HEK293 (cell line): ENCODE results near the gene NECAB2.
A peak's percentile ranks its signal among the peaks of the same experiment; 100 is the strongest.

Experiments used
- CTCF ChIA-PET: fragments of 350-600 bp; formaldehyde crosslinking; extraction: SDS; loops from one replicate; lab custom pipeline; 2021; ENCODE audit warnings: antibody characterized with exemption; lab: Yijun Ruan, JAX
- POLR2A ChIA-PET: fragments of 300-600 bp; formaldehyde crosslinking; extraction: SDS; loops from one replicate; lab custom pipeline; 2020; ENCODE audit warnings: antibody characterized with exemption, inconsistent platforms; lab: Yijun Ruan, JAX
- H3K27ac ChIP-seq: fragments of 200-500 bp; sonication (Bioruptor generic); 2 replicates; pipeline ENCODE4 v1.5.1; 2014; ENCODE audit warnings: low read depth, low read length, control low read depth, inconsistent platforms; ENCODE audit errors: extremely low read depth
- H3K36me3 ChIP-seq, 2 experiments: fragments of 200-500 bp in 1 of 2; sonication (Bioruptor generic) in 1 of 2; 1 replicate in 1 of 2; 2 replicates in 1 of 2; pipeline ENCODE4 v1.5.1; 2014 to 2017; ENCODE audit warnings: inconsistent platforms in 2 of 2, low read length in 2 of 2; ENCODE audit not compliant: control insufficient read depth in 2 of 2, insufficient read depth in 1 of 2
- H3K4me1 ChIP-seq: fragments of 200-500 bp; sonication (Bioruptor generic); 2 replicates; pipeline ENCODE4 v1.5.1; 2014; ENCODE audit warnings: mild to moderate bottlenecking, low read length, inconsistent platforms; ENCODE audit not compliant: control insufficient read depth, insufficient read depth
- H3K4me3 ChIP-seq: 2 replicates; pipeline ENCODE4 v1.5.1; 2011; ENCODE audit warnings: low read depth, mild to moderate bottlenecking, control low read depth, low read length, moderate library complexity
- H3K9me3 ChIP-seq: fragments of 200-500 bp; sonication (Bioruptor generic); 2 replicates; pipeline ENCODE4 v1.5.1; 2014; ENCODE audit warnings: low read depth, low read length, inconsistent platforms; ENCODE audit not compliant: control insufficient read depth, insufficient read depth
- IKZF3 ChIP-seq: fragments of 450-650 bp; IDR thresholded peaks from 2 replicates; pipeline ENCODE4 v1.5.0; 2018; ENCODE audit warnings: missing biosample characterization, mild to moderate bottlenecking, missing genetic modification characterization, moderate library complexity
- KLF1 ChIP-seq: fragments of 450-650 bp; formaldehyde crosslinking; IDR thresholded peaks from 2 replicates; pipeline ENCODE4 v1.5.1; 2016; ENCODE audit warnings: missing biosample characterization, missing genetic modification characterization
- MYNN ChIP-seq: fragments of 450-650 bp; formaldehyde crosslinking; IDR thresholded peaks from 2 replicates; pipeline ENCODE4 v1.5.1; 2016; ENCODE audit warnings: missing biosample characterization, missing genetic modification characterization, borderline replicate concordance
- SP2 ChIP-seq: fragments of 450-650 bp; formaldehyde crosslinking; IDR thresholded peaks from 2 replicates; pipeline ENCODE4 v1.5.1; 2016; ENCODE audit warnings: missing biosample characterization, missing genetic modification characterization
- ZNF138 ChIP-seq: fragments of 450-650 bp; formaldehyde crosslinking; IDR thresholded peaks from 2 replicates; pipeline ENCODE4 v1.5.1; 2016; ENCODE audit warnings: missing biosample characterization, missing genetic modification characterization, borderline replicate concordance
- ZNF2 ChIP-seq: fragments of 450-650 bp; formaldehyde crosslinking; IDR thresholded peaks from 2 replicates; pipeline ENCODE4 v1.5.1; 2016; ENCODE audit warnings: missing biosample characterization, missing genetic modification characterization
- ZNF211 ChIP-seq: fragments of 450-650 bp; formaldehyde crosslinking; IDR thresholded peaks from 2 replicates; pipeline ENCODE4 v1.5.1; 2016; ENCODE audit warnings: low read depth, missing biosample characterization, missing genetic modification characterization
- ZNF629 ChIP-seq: fragments of 450-650 bp; formaldehyde crosslinking; IDR thresholded peaks from 2 replicates; pipeline ENCODE4 v1.5.1; 2017; ENCODE audit warnings: missing biosample characterization, missing genetic modification characterization
- ZNF768 ChIP-seq: fragments of 450-650 bp; formaldehyde crosslinking; IDR thresholded peaks from 2 replicates; pipeline ENCODE4 v1.5.1; 2018; ENCODE audit warnings: missing biosample characterization, mild to moderate bottlenecking, missing genetic modification characterization
- ZSCAN4 ChIP-seq: fragments of 450-650 bp; formaldehyde crosslinking; IDR thresholded peaks from 2 replicates; pipeline ENCODE4 v1.5.1; 2017; ENCODE audit warnings: missing biosample characterization, missing genetic modification characterization

The NECAB2 gene

DNA sequence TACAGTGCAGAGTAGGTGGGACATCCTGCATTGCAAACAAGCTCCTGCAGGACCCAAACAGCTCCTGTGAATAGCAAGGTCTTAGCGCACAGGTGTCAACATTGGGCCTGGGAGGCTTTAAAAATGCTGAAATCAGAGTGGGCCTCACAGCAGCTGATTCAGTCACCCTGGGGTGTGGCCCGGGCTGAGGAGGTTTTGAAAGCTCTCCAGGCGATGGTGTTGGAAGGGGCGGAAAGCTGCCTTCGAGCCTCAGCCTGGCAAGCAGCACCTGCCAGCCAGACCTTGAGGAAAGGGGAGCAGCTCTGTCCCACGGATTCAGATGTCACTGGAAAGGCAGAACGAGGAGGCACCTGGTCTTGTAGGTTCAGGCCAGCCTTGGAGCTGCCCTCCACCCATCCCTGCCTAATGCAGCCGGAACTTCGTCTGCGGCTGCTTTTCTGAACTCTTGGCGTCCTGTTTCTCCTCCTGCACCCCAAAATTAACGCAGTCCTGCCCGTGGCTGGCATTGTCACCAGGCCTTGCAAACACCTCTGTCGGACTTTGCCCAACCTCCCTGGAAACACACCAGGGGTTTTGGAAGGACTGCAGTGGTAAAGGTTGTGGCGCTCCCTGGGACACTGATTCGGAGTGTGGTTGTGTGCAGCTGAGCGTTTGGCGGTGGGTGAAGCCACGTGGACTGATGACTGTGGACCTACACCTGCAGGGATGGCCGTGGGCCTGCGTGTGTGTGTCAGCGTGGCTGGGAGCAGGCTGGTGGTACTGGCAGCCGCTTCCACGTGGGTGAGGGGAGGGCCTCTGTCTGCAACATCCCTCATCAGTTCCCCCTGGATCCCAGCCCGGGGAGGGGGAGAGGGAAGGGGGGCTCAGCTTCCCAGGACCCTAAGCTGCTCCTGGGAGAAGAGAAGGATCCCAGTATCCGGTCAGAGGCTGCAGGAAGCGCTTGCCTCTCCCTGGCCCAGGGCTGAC lies 3.4 kb downstream of the NECAB2 start:
- H3K9me3 ChIP-seq, result no peaks in the 10 kb centered on the region
- H3K4me1 ChIP-seq, result no peaks in the 10 kb centered on the region
- TF ChIP-seq MYNN (tag by site-specific recombination) (no peak), KLF1 (peak; percentile 35)
- ChIA-PET CTCF (interaction anchor here (0.6 to 5.3 kb wide), 6 partner anchors 12 to 1128 kb away, joined by 3 to 46 read pairs (median 3); no protein-coding TSS in a partner anchor), POLR2A (no interaction called here)
- H3K36me3 ChIP-seq, result no peaks in the 10 kb centered on the region
- H3K4me3 ChIP-seq, result no peak overlapping the region
- no peak overlapping the region for H3K27ac ChIP-seq

GRCh38 chr16:83972256-83973008 lies 4.4 kb downstream of the NECAB2 start:
- TF ChIP-seq ZNF138 (tag by site-specific recombination) (no peak), SP2 (tag by site-specific recombination) (no peak), ZNF2 (tag by site-specific recombination) (no peak), ZNF768 (tag by site-specific recombination) (0 out of 2 replicates have a peak, but pooled peaks have one; percentile 12)
- TF ChIP-seq, all 188 proteins: peak for 1
- ChIA-PET CTCF (interaction anchor here (0.6 to 5.3 kb wide), 2 partner anchors 92 to 101 kb away, joined by 3 to 46 read pairs; no protein-coding TSS in a partner anchor), POLR2A (no interaction called here)
- Histone ChIP-seq H3K27ac (no peak overlapping the region), H3K4me3 (no peak overlapping the region), H3K36me3 (no peaks in the 10 kb centered on the region), H3K4me1 (no peaks in the 10 kb centered on the region), H3K9me3 (no peaks in the 10 kb centered on the region)

GRCh38 chr16:83973077-83973476 lies 5.0 kb downstream of the NECAB2 start:
- Histone ChIP-seq H3K4me3 (no peak overlapping the region), H3K27ac (no peak overlapping the region), H3K36me3 (no peaks in the 10 kb centered on the region), H3K4me1 (no peaks in the 10 kb centered on the region), H3K9me3 (no peaks in the 10 kb centered on the region)
- CTCF ChIA-PET, result interaction anchor here (5.3 kb wide), 1 partner anchor 92 kb away, joined by 46 read pairs; no protein-coding TSS in a partner anchor
- TF ChIP-seq KLF1 (peak; percentile 86), ZNF211 (tag by site-specific recombination) (no peak), ZNF629 (tag by site-specific recombination) (no peak)
- POLR2A ChIA-PET, result no interaction called here

GRCh38 chr16:83973581-83974385 lies 5.7 kb downstream of the NECAB2 start:
- ChIA-PET CTCF (no interaction called here), POLR2A (no interaction called here)
- no peaks in the 10 kb centered on the region for H3K36me3 ChIP-seq
- no peak overlapping the region for H3K4me3 ChIP-seq
- TF ChIP-seq IKZF3 (tag by site-specific recombination) (no peak), ZSCAN4 (tag by site-specific recombination) (0 out of 2 replicates have a peak, but pooled peaks have one; percentile 17)
- no peaks in the 10 kb centered on the region for H3K9me3 ChIP-seq
- no peaks in the 10 kb centered on the region for H3K4me1 ChIP-seq
- H3K27ac ChIP-seq, result no peak overlapping the region
